GM12873 (cell line): Measurements from ENCODE around the gene INPP5F.

Experiments used
- CTCF ChIP-seq: IDR thresholded peaks from 2 replicates; pipeline ENCODE4 v1.5.1; 2012; ENCODE audit warnings: low read depth, mild to moderate bottlenecking, moderate library complexity, low read length, control low read depth; ENCODE audit not compliant: insufficient read depth; ENCODE audit errors: missing control alignments

The INPP5F gene

GRCh38 chr10:119852822-119853221, 127.0 kb downstream of the INPP5F start:
- no peak for TF ChIP-seq CTCF

GRCh38 chr10:119853574-119853973, 127.7 kb downstream of the INPP5F start:
- no peak for TF ChIP-seq CTCF

GRCh38 chr10:119858063-119858462, 132.2 kb downstream of the INPP5F start:
- TF ChIP-seq CTCF, result no peak

GRCh38 chr10:119859420-119860258, 133.8 kb downstream of the INPP5F start:
- TF ChIP-seq CTCF, result peak; percentile 43

- TF ChIP-seq CTCF, result no peak
Measured at GRCh38 chr10:119860866-119861607, 135.2 kb downstream of the INPP5F start.

GRCh38 chr10:119862524-119862923, 136.7 kb downstream of the INPP5F start:
- TF ChIP-seq CTCF, result no peak

GRCh38 chr10:119863951-119864565, 138.2 kb downstream of the INPP5F start:
- TF ChIP-seq CTCF, result no peak
